ENCODE measurements around the gene WDSUB1. TPM values are rescaled to one million over a fixed set of nuclear protein-coding genes. Genes with fewer than 3 reads are reported as not detected.

The WDSUB1 gene
- total RNA-seq, 3 donors from 2014 or later (not counting 1 experiment from before 2014, with no cell fraction given), result 13.7 to 21.2 (median 14.9) TPM

GRCh38 chr2:159287733-159288132 is 1.2 kb upstream of the WDSUB1 start:
- Histone ChIP-seq H3K27ac (ENCODE audit: low read length) (no peak overlapping the region), H3K27me3 (ENCODE audit: control insufficient read depth, insufficient read depth, low read length) (no peaks in the 10 kb centered on the region), H3K9me3 (ENCODE audit: control insufficient read depth, insufficient read depth, low read length) (no peaks in the 10 kb centered on the region), H3K36me3 (ENCODE audit: control insufficient read depth, insufficient read depth, low read length) (no peaks in the 10 kb centered on the region), H3K4me3 (ENCODE audit: low read length) (no peak overlapping the region), H3K4me1 (ENCODE audit: control insufficient read depth, insufficient read depth, low read length) (peaks cover 23% of the 10 kb centered on the region)
- H3K27me3 Mint-ChIP-seq (ENCODE audit: low read depth in 2 of 2), result no peaks in the 10 kb centered on the region
- H3K9me3 Mint-ChIP-seq, result no peaks in the 10 kb centered on the region
- no peaks in the 10 kb centered on the region for H3K36me3 Mint-ChIP-seq
- H3K4me1 Mint-ChIP-seq, result peaks cover 32 to 35% of the 10 kb centered on the region in 2 donors
- no peak for TF ChIP-seq CTCF (IDR thresholded peaks at IDR 0.05)
- intact Hi-C loops (cut with micrococcal nuclease), result loop anchor here (2.0 to 5.0 kb wide), 2 partner anchors 155 to 425 kb away; partner anchors contain the start of gene MARCHF7
- DNase-seq (no peak), ATAC-seq (no peak)
- H3K27ac Mint-ChIP-seq, result peak overlapping the region in 1 of 2 donors; percentile 73
- peak overlapping the region; percentile 87 for H3K4me3 Mint-ChIP-seq

GRCh38 chr2:159286709-159287441 is 372 bp upstream of the WDSUB1 start:
- peaks cover 29% of the 10 kb centered on the region for H3K4me1 ChIP-seq (ENCODE audit: control insufficient read depth, insufficient read depth, low read length)
- ATAC-seq (peak; percentile 96 to 100 (median 97)), DNase-seq (peak; percentile 92 to 99)
- Mint-ChIP-seq H3K4me3 (peak overlapping the region; percentile 87), H3K27ac (peak overlapping the region; percentile 73 to 91), H3K36me3 (no peaks in the 10 kb centered on the region), H3K9me3 (no peaks in the 10 kb centered on the region), H3K27me3 (ENCODE audit: low read depth in 2 of 2) (no peaks in the 10 kb centered on the region), H3K4me1 (peaks cover 32 to 38% of the 10 kb centered on the region in 2 donors)
- no peaks in the 10 kb centered on the region for H3K27me3 ChIP-seq (ENCODE audit: control insufficient read depth, insufficient read depth, low read length)
- TF ChIP-seq CTCF (IDR thresholded peaks at IDR 0.05), result no peak
- peak overlapping the region; percentile 73 for H3K27ac ChIP-seq (ENCODE audit: low read length)
- 2% methylated on average over 50 of the region's 50 CpGs for WGBS (ENCODE audit: insufficient coverage)
- H3K4me3 ChIP-seq (ENCODE audit: low read length), result peak overlapping the region; percentile 64
- H3K36me3 ChIP-seq (ENCODE audit: control insufficient read depth, insufficient read depth, low read length), result no peaks in the 10 kb centered on the region
- no peaks in the 10 kb centered on the region for H3K9me3 ChIP-seq (ENCODE audit: control insufficient read depth, insufficient read depth, low read length)
- intact Hi-C loops (cut with micrococcal nuclease), result loop anchor here (2.0 to 5.0 kb wide), 2 partner anchors 155 to 426 kb away; partner anchors contain the start of gene MARCHF7

GRCh38 chr2:159285433-159285832 is 1.1 kb downstream of the WDSUB1 start:
- H3K27me3 Mint-ChIP-seq (ENCODE audit: low read depth in 2 of 2), result no peaks in the 10 kb centered on the region
- H3K9me3 Mint-ChIP-seq, result no peaks in the 10 kb centered on the region
- Histone ChIP-seq H3K27me3 (ENCODE audit: control insufficient read depth, insufficient read depth, low read length) (no peaks in the 10 kb centered on the region), H3K36me3 (ENCODE audit: control insufficient read depth, insufficient read depth, low read length) (peaks cover 2% of the 10 kb centered on the region), H3K27ac (ENCODE audit: low read length) (no peak overlapping the region), H3K4me3 (ENCODE audit: low read length) (no peak overlapping the region), H3K4me1 (ENCODE audit: control insufficient read depth, insufficient read depth, low read length) (peaks cover 34% of the 10 kb centered on the region), H3K9me3 (ENCODE audit: control insufficient read depth, insufficient read depth, low read length) (no peaks in the 10 kb centered on the region)
- ATAC-seq, result no peak
- H3K27ac Mint-ChIP-seq, result peak overlapping the region; percentile 45 to 91
- WGBS (ENCODE audit: insufficient coverage), result 95% methylated on average over 10 of the region's 11 CpGs
- H3K4me1 Mint-ChIP-seq, result peaks cover 34 to 37% of the 10 kb centered on the region in 2 donors
- no peaks in the 10 kb centered on the region for H3K36me3 Mint-ChIP-seq
- H3K4me3 Mint-ChIP-seq, result peak overlapping the region; percentile 87
- TF ChIP-seq CTCF (IDR thresholded peaks at IDR 0.05), result no peak
- intact Hi-C loops (cut with micrococcal nuclease), result loop anchor here (5.0 kb wide), 1 partner anchor 153 kb away; no protein-coding TSS in a partner anchor
- DNase-seq, result no peak

Measured in natural killer cell (primary cell).